K562 (cell line): ENCODE measurements around the gene RNF31. TPM values are rescaled to one million over a fixed set of nuclear protein-coding genes. Genes with fewer than 3 reads are reported as not detected.

Source experiments
- ATF2 ChIP-seq: sonication (generic); formaldehyde crosslinking; IDR thresholded peaks from 2 replicates; pipeline ENCODE4 v1.8.1; 2022; ENCODE audit warnings: missing genetic modification reagents
- CHD4 ChIP-seq: fragments of 200-600 bp; sonication (generic); IDR thresholded peaks from 3 replicates; pipeline ENCODE4 v1.6.1; 2012; ENCODE audit warnings: low read depth, mild to moderate bottlenecking, mixed read lengths, low read length, inconsistent platforms; ENCODE audit not compliant: insufficient read depth, insufficient replicate concordance, poor library complexity, severe bottlenecking
- EHMT2 ChIP-seq: fragments of 450-650 bp; IDR thresholded peaks from 2 replicates; pipeline ENCODE4 v1.6.1; 2018; ENCODE audit warnings: antibody characterized with exemption
- KLF13 ChIP-seq: fragments of 450-650 bp; IDR thresholded peaks from 2 replicates; pipeline ENCODE4 v1.6.1; 2016; ENCODE audit warnings: missing genetic modification characterization, low read depth, mild to moderate bottlenecking, missing compliant biosample characterization, moderate library complexity, borderline replicate concordance
- MTA3 ChIP-seq: fragments of 450-650 bp; formaldehyde crosslinking; IDR thresholded peaks from 2 replicates; pipeline ENCODE4 v1.6.1; 2017; ENCODE audit warnings: mild to moderate bottlenecking, borderline replicate concordance
- PTRF ChIP-seq: fragments of 450-650 bp; IDR thresholded peaks from 2 replicates; pipeline ENCODE4 v1.6.1; 2016; ENCODE audit warnings: mild to moderate bottlenecking, missing genetic modification characterization, missing compliant biosample characterization
- THRA ChIP-seq: fragments of 450-650 bp; IDR thresholded peaks from 2 replicates; pipeline ENCODE4 v1.6.1; 2017; ENCODE audit warnings: mild to moderate bottlenecking, moderate library complexity
- U2AF1 ChIP-seq: fragments of 200-400 bp; formaldehyde crosslinking; optimal IDR thresholded peaks from 2 replicates; pipeline ENCODE3; 2017; ENCODE audit warnings: mild to moderate bottlenecking, low read depth, low read length, moderate library complexity
- polyA plus RNA-seq, 8 experiments: library from polyadenylated mRNA; depleted of rRNA in 4 of 8; stranded (reverse) in 5 of 8; unstranded in 3 of 8; fragments of >200 nt; fragmentation: Nextera tagmentation in 2 of 8; fragmentation: Illumina TruSeq in 1 of 8; extraction: Ambion mirVana in 2 of 8; extraction: Trizol in 1 of 8; gene quantifications; 2 replicates each; pipeline versions ENCODE4 v1.2.1 to v1.2.3, GENCODE V29; 2011 to 2014; ENCODE audit warnings: inconsistent platforms in 1 of 8, missing spikeins in 1 of 8
- total RNA-seq, 7 experiments: library from RNA; depleted of rRNA in 6 of 7; stranded (reverse); fragments of >200 nt in 6 of 7; fragmentation: Illumina TruSeq in 2 of 7; extraction: Trizol in 2 of 7; gene quantifications; 2 replicates each; pipeline versions ENCODE4 v1.2.1 to v1.2.3, GENCODE V29; 2011 to 2021; ENCODE audit warnings: low replicate concordance in 1 of 7
- TF ChIP-seq, protein P1 (sequence below): sonication (generic); formaldehyde crosslinking; IDR thresholded peaks from 2 replicates; pipeline ENCODE4 v1.8.0; 2023; ENCODE audit warnings: missing genetic modification reagents, mild to moderate bottlenecking, borderline replicate concordance
- TF ChIP-seq, protein P2 (sequence below): fragments of 450-650 bp; IDR thresholded peaks from one replicate; pipeline ENCODE4 v1.6.1; 2018; ENCODE audit warnings: mild to moderate bottlenecking, moderate library complexity; ENCODE audit not compliant: partially characterized antibody
- TF ChIP-seq, protein P3 (sequence below): fragments of 450-650 bp; formaldehyde crosslinking; IDR thresholded peaks from 2 replicates; pipeline ENCODE4 v1.4.0; 2020; ENCODE audit warnings: mild to moderate bottlenecking

The RNF31 gene
- total and polyA plus RNA-seq, 9 of the 15 experiments (the other 6 are each of a cell fraction or from before 2014, with no cell fraction given), result 3.1 to 47.6 (median 19.1) TPM

GRCh38 chr14:24141097-24141880, 6.0 kb upstream of the RNF31 start, which contains the start of gene EMC9 (continued):
- TF ChIP-seq, protein P1, sequence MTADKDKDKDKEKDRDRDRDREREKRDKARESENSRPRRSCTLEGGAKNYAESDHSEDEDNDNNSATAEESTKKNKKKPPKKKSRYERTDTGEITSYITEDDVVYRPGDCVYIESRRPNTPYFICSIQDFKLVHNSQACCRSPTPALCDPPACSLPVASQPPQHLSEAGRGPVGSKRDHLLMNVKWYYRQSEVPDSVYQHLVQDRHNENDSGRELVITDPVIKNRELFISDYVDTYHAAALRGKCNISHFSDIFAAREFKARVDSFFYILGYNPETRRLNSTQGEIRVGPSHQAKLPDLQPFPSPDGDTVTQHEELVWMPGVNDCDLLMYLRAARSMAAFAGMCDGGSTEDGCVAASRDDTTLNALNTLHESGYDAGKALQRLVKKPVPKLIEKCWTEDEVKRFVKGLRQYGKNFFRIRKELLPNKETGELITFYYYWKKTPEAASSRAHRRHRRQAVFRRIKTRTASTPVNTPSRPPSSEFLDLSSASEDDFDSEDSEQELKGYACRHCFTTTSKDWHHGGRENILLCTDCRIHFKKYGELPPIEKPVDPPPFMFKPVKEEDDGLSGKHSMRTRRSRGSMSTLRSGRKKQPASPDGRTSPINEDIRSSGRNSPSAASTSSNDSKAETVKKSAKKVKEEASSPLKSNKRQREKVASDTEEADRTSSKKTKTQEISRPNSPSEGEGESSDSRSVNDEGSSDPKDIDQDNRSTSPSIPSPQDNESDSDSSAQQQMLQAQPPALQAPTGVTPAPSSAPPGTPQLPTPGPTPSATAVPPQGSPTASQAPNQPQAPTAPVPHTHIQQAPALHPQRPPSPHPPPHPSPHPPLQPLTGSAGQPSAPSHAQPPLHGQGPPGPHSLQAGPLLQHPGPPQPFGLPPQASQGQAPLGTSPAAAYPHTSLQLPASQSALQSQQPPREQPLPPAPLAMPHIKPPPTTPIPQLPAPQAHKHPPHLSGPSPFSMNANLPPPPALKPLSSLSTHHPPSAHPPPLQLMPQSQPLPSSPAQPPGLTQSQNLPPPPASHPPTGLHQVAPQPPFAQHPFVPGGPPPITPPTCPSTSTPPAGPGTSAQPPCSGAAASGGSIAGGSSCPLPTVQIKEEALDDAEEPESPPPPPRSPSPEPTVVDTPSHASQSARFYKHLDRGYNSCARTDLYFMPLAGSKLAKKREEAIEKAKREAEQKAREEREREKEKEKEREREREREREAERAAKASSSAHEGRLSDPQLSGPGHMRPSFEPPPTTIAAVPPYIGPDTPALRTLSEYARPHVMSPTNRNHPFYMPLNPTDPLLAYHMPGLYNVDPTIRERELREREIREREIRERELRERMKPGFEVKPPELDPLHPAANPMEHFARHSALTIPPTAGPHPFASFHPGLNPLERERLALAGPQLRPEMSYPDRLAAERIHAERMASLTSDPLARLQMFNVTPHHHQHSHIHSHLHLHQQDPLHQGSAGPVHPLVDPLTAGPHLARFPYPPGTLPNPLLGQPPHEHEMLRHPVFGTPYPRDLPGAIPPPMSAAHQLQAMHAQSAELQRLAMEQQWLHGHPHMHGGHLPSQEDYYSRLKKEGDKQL (CRISPR knock-in tag), result no peak
- TF ChIP-seq, protein P2, sequence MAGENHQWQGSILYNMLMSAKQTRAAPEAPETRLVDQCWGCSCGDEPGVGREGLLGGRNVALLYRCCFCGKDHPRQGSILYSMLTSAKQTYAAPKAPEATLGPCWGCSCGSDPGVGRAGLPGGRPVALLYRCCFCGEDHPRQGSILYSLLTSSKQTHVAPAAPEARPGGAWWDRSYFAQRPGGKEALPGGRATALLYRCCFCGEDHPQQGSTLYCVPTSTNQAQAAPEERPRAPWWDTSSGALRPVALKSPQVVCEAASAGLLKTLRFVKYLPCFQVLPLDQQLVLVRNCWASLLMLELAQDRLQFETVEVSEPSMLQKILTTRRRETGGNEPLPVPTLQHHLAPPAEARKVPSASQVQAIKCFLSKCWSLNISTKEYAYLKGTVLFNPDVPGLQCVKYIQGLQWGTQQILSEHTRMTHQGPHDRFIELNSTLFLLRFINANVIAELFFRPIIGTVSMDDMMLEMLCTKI, result no peak
- TF ChIP-seq THRA, result no peak
- no peak for TF ChIP-seq U2AF1
- no peak for TF ChIP-seq PTRF (tag)
- no peak for TF ChIP-seq KLF13 (tag)
- no peak for TF ChIP-seq CHD4
- no peak; the same call in 1 of the 2 replicates for TF ChIP-seq MTA3
- TF ChIP-seq ATF2 (CRISPR knock-in tag), result no peak
- TF ChIP-seq, protein P3, sequence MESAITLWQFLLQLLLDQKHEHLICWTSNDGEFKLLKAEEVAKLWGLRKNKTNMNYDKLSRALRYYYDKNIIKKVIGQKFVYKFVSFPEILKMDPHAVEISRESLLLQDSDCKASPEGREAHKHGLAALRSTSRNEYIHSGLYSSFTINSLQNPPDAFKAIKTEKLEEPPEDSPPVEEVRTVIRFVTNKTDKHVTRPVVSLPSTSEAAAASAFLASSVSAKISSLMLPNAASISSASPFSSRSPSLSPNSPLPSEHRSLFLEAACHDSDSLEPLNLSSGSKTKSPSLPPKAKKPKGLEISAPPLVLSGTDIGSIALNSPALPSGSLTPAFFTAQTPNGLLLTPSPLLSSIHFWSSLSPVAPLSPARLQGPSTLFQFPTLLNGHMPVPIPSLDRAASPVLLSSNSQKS (CRISPR knock-in tag), result no peak
- no peak for TF ChIP-seq EHMT2
